Adipocyte (in vitro differentiated cells): ENCODE data around the gene ARHGEF19.

Experiments
- DNase-seq: peaks from one replicate; pipeline ENCODE4 v3.0.0-alpha.2; 2015; ENCODE audit warnings: low read depth
- H3K27me3 ChIP-seq: replicated peaks from 2 replicates; pipeline ENCODE4 v1.7.0; 2013; ENCODE audit warnings: mild to moderate bottlenecking, low read length, moderate library complexity; ENCODE audit not compliant: control insufficient read depth, insufficient read depth
- H3K36me3 ChIP-seq: 2 replicates; pipeline ENCODE4 v1.7.0; 2013; ENCODE audit warnings: low read length, mild to moderate bottlenecking, moderate library complexity; ENCODE audit not compliant: control insufficient read depth, insufficient read depth, severe bottlenecking
- H3K4me1 ChIP-seq: 2 replicates; pipeline ENCODE4 v1.7.0; 2013; ENCODE audit warnings: mild to moderate bottlenecking, low read length, moderate library complexity; ENCODE audit not compliant: control insufficient read depth, insufficient read depth
- H3K4me3 ChIP-seq: 2 replicates; pipeline ENCODE4 v1.7.0; 2013; ENCODE audit warnings: mild to moderate bottlenecking, low read length, moderate library complexity
- H3K9ac ChIP-seq: 2 replicates; pipeline ENCODE4 v1.7.0; 2013; ENCODE audit warnings: mild to moderate bottlenecking, low read length, moderate library complexity
- H3K9me3 ChIP-seq: 2 replicates; pipeline ENCODE4 v1.7.0; 2013; ENCODE audit warnings: mild to moderate bottlenecking, low read length, moderate library complexity; ENCODE audit not compliant: control insufficient read depth

The ARHGEF19 gene

GRCh38 chr1:16208270-16208987, 4.0 kb downstream of the ARHGEF19 start:
- H3K9me3 ChIP-seq = no peaks in the 10 kb centered on the region
- H3K4me1 ChIP-seq = no peaks in the 10 kb centered on the region
- DNase-seq = peak; percentile 28
- H3K27me3 ChIP-seq = peaks cover 8% of the 10 kb centered on the region
- H3K36me3 ChIP-seq = no peaks in the 10 kb centered on the region
- H3K9ac ChIP-seq = no peak overlapping the region
- no peak overlapping the region for H3K4me3 ChIP-seq

- no peaks in the 10 kb centered on the region for H3K4me1 ChIP-seq
- no peaks in the 10 kb centered on the region for H3K9me3 ChIP-seq
- no peaks in the 10 kb centered on the region for H3K36me3 ChIP-seq
- peak; percentile 33 for DNase-seq
- H3K9ac ChIP-seq = peak overlapping the region; percentile 84
- peak overlapping the region; percentile 68 for H3K4me3 ChIP-seq
- peaks cover 8% of the 10 kb centered on the region for H3K27me3 ChIP-seq
These were observed 4.9 kb downstream of the ARHGEF19 start for GRCh38 chr1:16207318-16208269.

GRCh38 chr1:16206547-16207317, 5.7 kb downstream of the ARHGEF19 start:
- H3K9me3 ChIP-seq = no peaks in the 10 kb centered on the region
- peak overlapping the region; percentile 84 for H3K9ac ChIP-seq
- H3K4me3 ChIP-seq = peak overlapping the region; percentile 68
- no peaks in the 10 kb centered on the region for H3K36me3 ChIP-seq
- H3K4me1 ChIP-seq = no peaks in the 10 kb centered on the region
- peaks cover 4% of the 10 kb centered on the region for H3K27me3 ChIP-seq
- DNase-seq = peak; percentile 99

GRCh38 chr1:16205891-16206546, 6.4 kb downstream of the ARHGEF19 start:
- peak overlapping the region; percentile 83 for H3K9ac ChIP-seq
- peak overlapping the region; percentile 73 for H3K4me3 ChIP-seq
- H3K27me3 ChIP-seq = peaks cover 3% of the 10 kb centered on the region
- no peaks in the 10 kb centered on the region for H3K9me3 ChIP-seq
- H3K4me1 ChIP-seq = no peaks in the 10 kb centered on the region
- DNase-seq = no peak
- H3K36me3 ChIP-seq = no peaks in the 10 kb centered on the region

- Histone ChIP-seq H3K9me3 (no peaks in the 10 kb centered on the region), H3K27me3 (peaks cover 3% of the 10 kb centered on the region), H3K4me1 (no peaks in the 10 kb centered on the region), H3K4me3 (no peak overlapping the region), H3K9ac (no peak overlapping the region), H3K36me3 (no peaks in the 10 kb centered on the region)
- DNase-seq = no peak
These were observed 7.1 kb downstream of the ARHGEF19 start for GRCh38 chr1:16205334-16205671.

- Histone ChIP-seq H3K4me3 (no peak overlapping the region), H3K9me3 (no peaks in the 10 kb centered on the region), H3K36me3 (no peaks in the 10 kb centered on the region), H3K27me3 (peaks cover 3% of the 10 kb centered on the region), H3K9ac (no peak overlapping the region), H3K4me1 (no peaks in the 10 kb centered on the region)
- no peak for DNase-seq
These were observed 7.7 kb downstream of the ARHGEF19 start for GRCh38 chr1:16204634-16205333.

- Histone ChIP-seq H3K36me3 (no peaks in the 10 kb centered on the region), H3K4me3 (no peak overlapping the region), H3K9me3 (no peaks in the 10 kb centered on the region), H3K27me3 (no peaks in the 10 kb centered on the region), H3K9ac (no peak overlapping the region), H3K4me1 (no peaks in the 10 kb centered on the region)
- DNase-seq = no peak
These were observed 8.2 kb downstream of the ARHGEF19 start for GRCh38 chr1:16204216-16204615.

GRCh38 chr1:16203550-16203949, 8.9 kb downstream of the ARHGEF19 start:
- Histone ChIP-seq H3K4me1 (no peaks in the 10 kb centered on the region), H3K9ac (no peak overlapping the region), H3K9me3 (no peaks in the 10 kb centered on the region), H3K4me3 (no peak overlapping the region), H3K36me3 (no peaks in the 10 kb centered on the region), H3K27me3 (no peaks in the 10 kb centered on the region)
- DNase-seq = no peak

- H3K9me3 ChIP-seq = no peaks in the 10 kb centered on the region
- H3K27me3 ChIP-seq = no peaks in the 10 kb centered on the region
- H3K36me3 ChIP-seq = no peaks in the 10 kb centered on the region
- H3K4me1 ChIP-seq = no peaks in the 10 kb centered on the region
- H3K4me3 ChIP-seq = no peak overlapping the region
- no peak for DNase-seq
- H3K9ac ChIP-seq = no peak overlapping the region
These were observed 9.9 kb downstream of the ARHGEF19 start for GRCh38 chr1:16202281-16203210.

- H3K4me1 ChIP-seq = no peaks in the 10 kb centered on the region
- no peak for DNase-seq
- H3K9me3 ChIP-seq = no peaks in the 10 kb centered on the region
- no peak overlapping the region for H3K4me3 ChIP-seq
- H3K9ac ChIP-seq = no peak overlapping the region
- H3K36me3 ChIP-seq = no peaks in the 10 kb centered on the region
- no peaks in the 10 kb centered on the region for H3K27me3 ChIP-seq
These were observed 12.8 kb downstream of the ARHGEF19 start for GRCh38 chr1:16199700-16200099.
